Ovary (tissue), 9 donors: ENCODE results near the gene SDCCAG8. TPM values are rescaled to one million over a fixed set of nuclear protein-coding genes. Genes with fewer than 3 reads are reported as not detected.

Source experiments
- DNase-seq, 5 donors: peaks; one replicate each; pipeline ENCODE4 v3.0.0-alpha.2; 2019 to 2020
- H3K27ac ChIP-seq, 2 donors: fragments of 200-600 bp; one replicate each; pipeline versions ENCODE4 v1.5.1 to v1.8.0; 2019 to 2022
- H3K27me3 ChIP-seq: fragments of 200-600 bp; one replicate; pipeline ENCODE4 v1.8.0; 2022
- H3K36me3 ChIP-seq: fragments of 200-600 bp; sonication (generic); one replicate; pipeline ENCODE4 v1.5.1; 2019
- H3K4me1 ChIP-seq: one replicate; pipeline ENCODE4 v1.8.1; 2013; ENCODE audit warnings: mild to moderate bottlenecking, moderate library complexity; ENCODE audit not compliant: insufficient read depth
- H3K4me3 ChIP-seq: fragments of 200-600 bp; sonication (generic); one replicate; pipeline ENCODE4 v1.5.1; 2017
- H3K9me3 ChIP-seq, 2 donors: fragments of 200-600 bp in 1 of 2; sonication (generic) in 1 of 2; one replicate each; pipeline versions ENCODE4 v1.5.1 to v1.8.1; 2013 to 2019; ENCODE audit warnings: mild to moderate bottlenecking in 1 of 2, moderate library complexity in 1 of 2
- EP300 ChIP-seq: sonication (generic); formaldehyde crosslinking; IDR thresholded peaks from one replicate; pipeline ENCODE4 v1.6.1; 2017; ENCODE audit warnings: antibody characterized with exemption
- POLR2A ChIP-seq: fragments of 450-650 bp; IDR thresholded peaks from one replicate; pipeline ENCODE4 v1.6.1; 2017; ENCODE audit warnings: antibody characterized with exemption, mild to moderate bottlenecking, moderate library complexity
- WGBS, 3 donors: extraction: QIAGEN DNeasy Blood & Tissue Kit in 1 of 3; methylation state at CpG; one replicate each; pipeline versions ENCODE4 v1.1.5 to v1.1.7; 2013 to 2017; 5-methylcytosine and 5-hydroxymethylcytosine counted together
- intact Hi-C, 4 donors: fragments of 100-400 bp; cut with DNase I; formaldehyde crosslinking; loops; one replicate each; pipeline versions ENCODE4 v1.11.0 to v1.15.1; 2022 to 2023
- polyA plus RNA-seq, 2 donors: library from polyadenylated mRNA; stranded (reverse); fragments of 200-250 nt in 1 of 2; fragments of 350-450 nt in 1 of 2; fragmentation: Illumina TruSeq in 1 of 2; extraction: RNeasy Lipid Tissue Mini Kit (QIAGEN cat#74804) in 1 of 2; gene quantifications; one replicate each; pipeline ENCODE4 v1.2.3, GENCODE V29; 2013 to 2014
- total RNA-seq, 7 donors: library from RNA; depleted of rRNA in 2 of 7; stranded (reverse); fragments of >200 nt in 2 of 7; fragmentation: NEBNext Ultra II Directional in 3 of 7; extraction: Animal tissue kit (Norgen Biotek cat#: 25700) in 3 of 7; gene quantifications; one replicate each; pipeline versions ENCODE4 v1.1.0 to v1.2.4, GENCODE V29; 2016 to 2023
- TF ChIP-seq, protein P1 (sequence below), 3 donors: fragments of 450-650 bp in 2 of 3; fragments of 200-600 bp in 1 of 3; IDR thresholded peaks; one replicate each; pipeline versions ENCODE4 v1.5.1 to v1.8.0; 2016 to 2022; ENCODE audit warnings: antibody characterized with exemption in 3 of 3, mild to moderate bottlenecking in 1 of 3
- donor health status: DM: no; HTN: no; CAD: no; lungs with moderate emphysema.
- donor health status: DM: no; HTN: no; CAD: no.
- donor health status: Bipolar disorder and iron deficiency.
- donor health status: DM: yes; HTN: yes; CAD: no.
- donor health status: DM: no; HTN: no; CAD: no.
- donor health status: DM: yes; HTN: yes; CAD: no.

Gene SDCCAG8
- total and polyA plus RNA-seq, 9 donors = 19.8 to 45.9 (median 30.6) TPM

DNA sequence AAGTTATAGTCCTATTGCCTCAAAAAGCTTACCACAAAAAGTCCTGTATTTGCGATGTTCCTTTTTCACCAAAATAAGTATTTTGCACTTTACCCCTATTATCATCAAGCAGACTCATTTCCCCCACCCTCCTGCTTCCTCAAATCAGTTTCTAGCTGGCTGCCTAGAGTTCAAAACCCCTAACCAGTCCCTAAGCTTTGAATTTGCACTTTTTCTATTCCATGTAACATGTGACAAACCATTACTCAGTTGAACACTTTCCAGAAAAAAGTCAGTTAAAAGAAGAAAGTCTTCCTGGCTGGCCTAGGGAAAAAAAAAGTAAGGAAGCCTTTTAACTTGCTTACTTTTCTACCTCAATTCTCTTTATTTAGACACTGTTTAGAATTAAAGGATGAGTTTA lies 8.9 kb upstream of the SDCCAG8 start:
- intact Hi-C loops = loop anchor here in 1 of 4 donors (5.0 kb wide), 1 partner anchor 1420 kb away; no protein-coding TSS in a partner anchor
- Histone ChIP-seq H3K9me3 (no peaks in the 10 kb centered on the region), H3K36me3 (no peaks in the 10 kb centered on the region), H3K27ac (no peak overlapping the region), H3K27me3 (no peaks in the 10 kb centered on the region), H3K4me1 (peaks cover 5% of the 10 kb centered on the region), H3K4me3 (no peak overlapping the region)
- TF ChIP-seq, protein P1, sequence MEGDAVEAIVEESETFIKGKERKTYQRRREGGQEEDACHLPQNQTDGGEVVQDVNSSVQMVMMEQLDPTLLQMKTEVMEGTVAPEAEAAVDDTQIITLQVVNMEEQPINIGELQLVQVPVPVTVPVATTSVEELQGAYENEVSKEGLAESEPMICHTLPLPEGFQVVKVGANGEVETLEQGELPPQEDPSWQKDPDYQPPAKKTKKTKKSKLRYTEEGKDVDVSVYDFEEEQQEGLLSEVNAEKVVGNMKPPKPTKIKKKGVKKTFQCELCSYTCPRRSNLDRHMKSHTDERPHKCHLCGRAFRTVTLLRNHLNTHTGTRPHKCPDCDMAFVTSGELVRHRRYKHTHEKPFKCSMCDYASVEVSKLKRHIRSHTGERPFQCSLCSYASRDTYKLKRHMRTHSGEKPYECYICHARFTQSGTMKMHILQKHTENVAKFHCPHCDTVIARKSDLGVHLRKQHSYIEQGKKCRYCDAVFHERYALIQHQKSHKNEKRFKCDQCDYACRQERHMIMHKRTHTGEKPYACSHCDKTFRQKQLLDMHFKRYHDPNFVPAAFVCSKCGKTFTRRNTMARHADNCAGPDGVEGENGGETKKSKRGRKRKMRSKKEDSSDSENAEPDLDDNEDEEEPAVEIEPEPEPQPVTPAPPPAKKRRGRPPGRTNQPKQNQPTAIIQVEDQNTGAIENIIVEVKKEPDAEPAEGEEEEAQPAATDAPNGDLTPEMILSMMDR (IDR thresholded peaks at IDR 0.05) = no peak
- TF ChIP-seq EP300 (no peak), POLR2A (no peak)
- 77 to 89% (median 88%) methylated on average over 1 of the region's 1 CpG for WGBS, 3 donors
- no peak for DNase-seq

DNA sequence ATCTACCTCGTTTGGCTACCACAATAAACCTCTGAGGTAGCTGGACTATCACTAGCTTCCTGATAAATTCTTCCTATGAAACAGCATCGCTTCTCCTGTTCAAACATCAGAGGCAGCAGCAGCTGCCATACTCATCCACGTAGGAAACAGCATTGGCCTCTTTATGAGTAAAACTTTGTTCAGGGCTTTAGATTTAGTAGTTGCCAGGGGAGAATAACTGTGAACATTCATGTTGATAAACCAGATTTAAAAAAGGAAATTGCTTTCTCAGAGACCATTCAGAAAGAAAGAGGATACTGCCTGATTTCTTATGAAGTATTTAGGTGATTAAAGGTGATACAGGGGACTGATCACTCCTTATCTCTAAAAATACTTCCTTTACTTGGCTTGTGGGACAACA lies 7.9 kb upstream of the SDCCAG8 start:
- DNase-seq = no peak
- Histone ChIP-seq H3K4me1 (peaks cover 5% of the 10 kb centered on the region), H3K27me3 (no peaks in the 10 kb centered on the region), H3K36me3 (no peaks in the 10 kb centered on the region), H3K27ac (no peak overlapping the region), H3K9me3 (no peaks in the 10 kb centered on the region), H3K4me3 (no peak overlapping the region)
- no peak for TF ChIP-seq EP300
- TF ChIP-seq POLR2A = no peak
- TF ChIP-seq, protein P1 (IDR thresholded peaks at IDR 0.05) = no peak
- 82 to 91% (median 91%) methylated on average over 3 of the region's 3 CpGs for WGBS, 3 donors
- intact Hi-C loops = loop anchor here in 1 of 4 donors (5.0 kb wide), 1 partner anchor 1419 kb away; no protein-coding TSS in a partner anchor

DNA sequence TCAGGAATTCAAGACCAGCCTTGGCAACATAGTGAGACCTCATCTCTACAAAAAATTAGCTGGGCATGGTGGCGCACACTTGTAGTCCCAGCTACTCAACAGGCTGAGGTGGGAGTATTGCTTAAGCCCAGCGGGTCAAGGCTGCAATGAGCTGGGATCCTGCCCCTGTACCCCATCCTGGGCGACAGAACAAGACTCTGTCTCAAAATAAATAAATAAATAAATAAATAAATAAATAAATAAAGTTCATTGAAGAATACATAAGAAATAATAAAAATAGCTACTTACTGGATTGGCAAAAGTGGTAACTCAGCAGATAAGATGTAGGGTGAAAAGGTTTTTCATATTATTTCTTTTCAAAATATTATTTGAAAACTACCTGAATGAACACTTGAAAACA lies 6.6 kb upstream of the SDCCAG8 start:
- DNase-seq = no peak
- 96 to 98% (median 97%) methylated on average over 3 of the region's 3 CpGs for WGBS, 3 donors
- no peaks in the 10 kb centered on the region for H3K36me3 ChIP-seq
- no peak overlapping the region for H3K27ac ChIP-seq
- no peak overlapping the region for H3K4me3 ChIP-seq
- H3K4me1 ChIP-seq = peaks cover 7% of the 10 kb centered on the region
- intact Hi-C loops = loop anchor here in 1 of 4 donors (5.0 kb wide), 1 partner anchor 1418 kb away; no protein-coding TSS in a partner anchor
- TF ChIP-seq, protein P1 (IDR thresholded peaks at IDR 0.05) = no peak
- TF ChIP-seq EP300 (no peak), POLR2A (no peak)
- H3K27me3 ChIP-seq = no peaks in the 10 kb centered on the region
- no peaks in the 10 kb centered on the region for H3K9me3 ChIP-seq

DNA sequence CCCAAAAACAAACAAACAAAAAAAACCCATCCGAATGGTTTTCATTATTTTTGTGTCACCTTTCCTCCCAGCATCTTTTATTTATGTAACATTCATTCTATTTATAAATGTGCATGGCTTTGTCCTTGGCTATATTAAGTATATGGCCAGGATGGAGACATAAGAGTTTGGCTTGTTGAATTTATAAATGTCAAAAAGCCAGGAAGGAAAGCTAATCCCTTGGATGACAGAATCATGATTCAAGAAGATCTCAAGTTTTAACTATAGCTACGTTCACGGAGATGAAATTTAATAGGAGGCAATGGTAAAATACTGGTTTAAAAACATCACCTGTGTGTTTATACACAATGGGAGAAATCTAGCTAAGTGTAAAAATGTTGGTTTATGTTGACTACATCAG lies 5.7 kb upstream of the SDCCAG8 start:
- DNase-seq = no peak
- H3K4me3 ChIP-seq = no peak overlapping the region
- no peaks in the 10 kb centered on the region for H3K27me3 ChIP-seq
- intact Hi-C loops = no loop called here
- no peak overlapping the region for H3K27ac ChIP-seq
- 80 to 90% (median 84%) methylated on average over 3 of the region's 3 CpGs for WGBS, 3 donors
- TF ChIP-seq, protein P1 (IDR thresholded peaks at IDR 0.05) = no peak
- TF ChIP-seq POLR2A (no peak), EP300 (no peak)
- peaks cover 7% of the 10 kb centered on the region for H3K4me1 ChIP-seq
- no peaks in the 10 kb centered on the region for H3K9me3 ChIP-seq
- no peaks in the 10 kb centered on the region for H3K36me3 ChIP-seq
